HG03521 (cell line): ENCODE data around the gene TMPRSS2.

Source experiments
- ATAC-seq: cut with Tn5 transposase; IDR thresholded peaks from one replicate; pipeline ENCODE4 v1.9.1; 2021; ENCODE audit warnings: mild to moderate bottlenecking, moderate library complexity; ENCODE audit not compliant: unreplicated experiment

TMPRSS2 gene

DNA sequence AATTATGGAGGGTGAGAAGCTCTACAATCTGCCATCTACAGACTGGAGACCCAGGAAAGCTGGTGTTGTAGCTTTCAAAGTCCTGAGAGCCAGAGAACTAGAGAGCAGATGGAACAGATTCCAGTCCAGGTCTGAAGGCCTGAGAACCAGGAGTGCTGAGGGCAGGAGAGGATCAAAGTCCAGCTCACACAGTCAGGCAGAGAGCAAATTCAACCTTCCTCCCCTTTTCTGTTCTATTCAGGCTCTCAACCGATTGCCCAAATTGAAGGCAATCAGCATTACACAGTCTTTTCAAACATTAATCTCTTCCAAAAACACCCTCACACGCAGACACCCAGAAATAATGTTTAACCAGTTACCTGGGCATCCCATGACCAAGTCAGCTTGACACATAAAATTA is 2.5 kb upstream of the TMPRSS2 start:
- ATAC-seq = no peak

DNA sequence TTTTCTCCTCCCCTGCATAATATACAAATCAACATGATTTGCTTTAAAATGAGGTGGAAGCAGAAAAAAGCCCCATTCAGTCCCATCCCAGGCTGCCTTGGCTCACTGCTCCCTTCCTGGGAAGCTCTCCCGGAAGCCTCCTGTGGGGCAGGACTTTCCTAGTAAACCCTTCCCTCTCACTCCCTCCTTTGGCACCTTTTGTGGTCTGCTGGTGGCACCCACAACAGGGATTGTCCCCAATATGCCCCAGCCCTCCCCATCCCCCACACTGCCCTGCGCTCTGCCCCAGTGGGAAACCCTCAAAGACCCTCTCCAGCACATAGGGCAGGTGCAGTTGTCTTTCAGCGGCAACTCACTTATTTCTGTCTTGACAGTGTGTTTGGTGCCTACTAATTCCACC is 1.8 kb upstream of the TMPRSS2 start:
- ATAC-seq = no peak

DNA sequence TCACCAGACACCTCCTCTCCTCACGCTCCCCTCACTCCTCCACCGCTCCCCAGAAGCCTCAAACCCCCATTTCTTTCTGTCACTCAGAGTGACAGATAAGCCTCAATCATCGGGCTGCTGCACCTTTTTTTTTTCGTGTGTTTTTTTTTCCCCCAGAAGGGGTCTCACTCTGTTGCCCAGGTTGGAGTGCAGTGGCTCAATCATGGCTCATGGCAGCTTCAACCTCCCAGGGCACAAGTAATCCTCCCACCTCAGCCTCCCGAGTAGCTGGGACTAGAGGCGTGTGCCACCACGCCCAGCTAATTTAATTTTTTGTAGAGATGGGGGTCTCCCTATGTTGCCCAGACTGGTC is 1.2 kb upstream of the TMPRSS2 start:
- no peak for ATAC-seq

DNA sequence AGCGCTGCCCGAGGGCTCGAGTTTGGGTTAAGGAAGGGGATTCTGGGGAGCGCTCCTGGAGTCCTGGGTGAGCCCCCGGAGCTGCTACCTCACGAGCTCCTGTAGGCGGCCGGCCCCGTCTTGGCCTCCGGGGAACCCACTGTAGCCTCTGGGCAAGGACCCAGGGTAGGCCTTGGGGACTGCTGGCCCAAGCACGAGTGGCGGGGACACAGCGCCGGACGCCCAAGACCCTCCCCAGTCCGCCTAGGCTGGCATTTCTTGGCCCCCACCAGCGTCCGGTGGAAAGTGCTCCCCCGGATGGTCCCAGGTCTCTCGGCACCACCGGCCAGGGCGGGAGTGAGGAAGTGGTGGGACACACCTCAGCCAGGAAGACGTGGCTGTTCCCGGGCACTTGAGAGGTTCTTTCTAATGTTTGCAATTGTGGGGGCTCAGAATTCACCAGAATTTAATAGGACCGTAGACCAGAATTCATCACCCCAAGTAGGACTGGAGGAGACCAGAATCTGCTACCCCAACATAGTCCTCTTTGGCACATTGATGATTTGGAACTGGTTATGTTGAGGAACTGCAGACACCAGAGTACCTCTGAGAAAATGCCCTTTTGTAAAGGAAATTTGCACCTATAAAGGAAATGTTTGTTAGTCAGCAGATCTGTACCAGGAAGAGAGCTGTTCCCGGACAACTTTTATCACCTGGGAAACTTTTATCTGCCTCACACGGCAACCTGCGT is 622 bp upstream of the TMPRSS2 start:
- no peak for ATAC-seq

DNA sequence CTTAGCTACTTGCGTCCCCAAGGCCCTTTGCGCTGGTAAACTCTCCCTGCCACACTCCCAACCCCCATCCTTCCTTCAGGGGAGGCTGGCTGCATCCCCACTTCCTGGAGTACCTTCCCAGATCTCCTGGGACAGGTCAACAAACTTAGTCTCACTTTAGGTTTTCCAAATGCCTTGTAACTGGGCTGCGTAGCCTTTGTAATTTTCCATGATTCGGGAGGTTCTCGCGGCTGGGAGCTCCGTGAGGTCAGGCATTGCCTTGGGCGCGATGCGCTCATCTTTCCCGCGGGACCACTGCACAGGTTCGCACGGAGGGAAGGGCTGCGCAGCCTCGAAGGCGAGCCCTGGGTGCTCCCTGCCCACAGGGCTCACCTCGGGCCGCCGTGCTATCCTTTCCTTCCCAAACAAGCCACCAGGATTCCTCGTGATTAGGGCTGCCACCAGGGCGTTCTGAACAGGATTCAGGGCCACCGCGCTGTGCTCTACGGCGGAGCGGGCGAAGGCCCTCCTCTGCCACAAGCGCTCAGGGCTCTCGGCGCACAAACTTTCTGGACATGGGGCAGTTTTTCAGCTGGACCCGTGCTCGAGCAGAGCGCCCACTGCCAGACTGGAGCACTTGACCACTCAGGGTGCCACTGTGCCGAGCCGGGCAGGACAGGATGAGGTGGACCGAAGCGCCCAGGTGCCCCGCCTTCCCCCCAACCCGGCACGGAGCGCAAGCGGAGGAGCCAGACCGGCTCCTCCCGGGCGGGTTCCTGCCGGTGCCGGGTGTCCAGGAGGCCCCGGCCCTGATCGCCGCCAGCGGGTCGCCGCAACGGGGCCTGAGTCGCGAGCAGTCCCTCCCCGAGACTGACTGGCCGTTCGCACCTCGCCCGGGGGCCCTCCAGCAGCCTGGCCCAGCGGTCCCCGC is 1.1 kb downstream of the TMPRSS2 start:
- no peak for ATAC-seq

DNA sequence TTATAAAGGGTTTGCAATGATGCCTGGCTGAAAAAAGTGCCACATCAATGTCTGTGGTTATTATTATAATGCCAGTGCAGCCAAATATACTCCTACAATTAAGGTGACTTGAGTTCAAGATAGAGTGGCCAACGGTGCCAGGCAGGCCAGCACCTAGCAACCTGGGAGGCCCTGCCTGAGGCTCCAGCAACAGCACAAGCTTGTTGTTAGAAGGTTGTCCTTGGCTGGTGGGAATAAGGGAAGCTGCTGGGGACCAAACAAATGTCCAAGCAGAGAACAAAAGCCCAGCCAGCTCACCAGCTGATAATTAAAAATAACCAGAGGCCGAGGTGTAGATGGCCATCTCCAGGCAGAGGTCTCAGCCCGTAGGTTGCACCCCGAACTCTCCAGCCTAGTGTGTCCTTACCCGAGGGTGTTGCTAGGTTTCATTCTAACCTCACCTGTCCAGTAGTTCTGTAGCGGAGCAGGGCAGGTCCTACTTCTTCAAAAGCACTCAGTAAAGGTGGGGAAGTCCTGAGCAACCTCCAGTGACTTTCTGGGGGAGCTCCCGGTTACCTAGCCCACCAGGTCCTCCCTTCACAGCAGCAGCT is 1.9 kb downstream of the TMPRSS2 start:
- ATAC-seq = no peak

DNA sequence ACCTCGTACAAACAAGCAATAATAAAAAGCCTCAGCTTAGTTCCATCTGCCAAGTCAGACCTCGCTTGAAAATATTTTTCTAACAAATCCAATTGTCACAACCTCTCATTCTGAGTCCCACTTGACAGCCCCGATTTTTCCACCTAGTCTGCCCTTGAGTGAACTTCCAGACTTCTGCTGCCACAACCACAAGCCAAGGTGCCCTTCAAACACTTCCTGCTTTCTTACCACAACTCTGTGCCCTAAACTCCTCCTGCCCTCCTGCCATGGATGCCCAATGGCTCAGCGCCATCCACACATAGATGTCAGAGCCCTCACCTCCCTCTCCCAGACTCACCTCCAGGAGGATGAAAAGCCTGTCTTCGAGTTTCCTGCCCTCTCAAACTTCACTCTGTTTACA is 3.9 kb downstream of the TMPRSS2 start:
- no peak for ATAC-seq

DNA sequence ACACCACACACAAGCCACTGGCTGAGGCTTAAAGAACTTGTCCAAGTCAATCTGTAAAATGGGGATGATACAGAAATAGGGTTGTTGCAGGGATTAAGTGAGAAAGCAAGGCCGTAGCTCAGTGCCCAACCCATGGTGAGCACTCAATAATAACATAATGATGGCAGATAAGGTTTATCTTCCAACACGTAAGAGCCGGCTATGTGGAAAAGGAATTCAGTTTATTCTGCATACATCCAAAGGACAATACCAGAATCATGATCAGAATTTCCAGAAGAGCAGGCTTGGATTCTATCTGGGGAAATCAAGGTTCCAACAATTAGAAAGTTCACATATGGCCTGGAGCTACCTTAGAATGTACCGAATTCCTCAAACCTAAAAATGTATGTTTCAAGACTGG is 4.6 kb downstream of the TMPRSS2 start:
- ATAC-seq = no peak

DNA sequence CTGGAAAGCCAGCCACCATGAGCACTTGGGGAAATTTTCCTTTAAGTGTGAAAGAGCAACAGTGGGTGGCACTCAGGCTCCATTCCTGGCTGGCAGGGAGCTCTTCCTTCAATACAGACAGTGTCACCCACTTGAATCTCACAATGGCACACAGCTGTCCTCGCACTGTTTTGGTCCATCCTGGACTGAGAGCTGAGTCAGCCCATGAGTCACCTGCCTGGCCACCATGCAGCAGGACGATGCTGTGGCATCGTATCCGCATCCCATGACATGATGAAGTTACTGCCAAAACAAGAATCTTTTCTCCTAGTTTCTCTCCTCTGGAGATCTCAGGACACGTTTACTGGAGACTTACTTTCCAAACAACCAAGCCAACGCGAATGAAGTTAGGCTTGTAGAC is 6.0 kb downstream of the TMPRSS2 start:
- ATAC-seq = no peak

DNA sequence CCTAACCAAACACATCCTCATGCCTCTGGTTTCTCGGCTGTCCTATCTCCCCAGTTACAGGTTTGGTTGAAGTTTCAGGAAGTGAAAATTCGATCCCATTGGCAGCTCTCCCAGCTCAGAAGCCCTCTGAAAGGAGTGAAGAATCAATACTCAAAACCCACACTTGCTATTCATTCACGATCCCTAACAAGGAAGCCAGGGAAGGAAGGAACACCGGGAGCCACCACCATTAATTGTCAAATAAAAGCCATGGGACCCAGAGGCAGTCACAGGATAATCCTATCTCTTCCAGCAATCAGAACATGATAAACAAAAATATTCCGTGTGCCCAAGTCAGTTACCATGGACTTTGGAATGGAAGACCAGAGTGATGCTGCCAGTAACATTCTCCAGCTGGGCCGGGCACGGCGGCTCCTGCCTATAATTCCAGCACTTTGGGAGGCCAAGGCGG is 7.0 kb downstream of the TMPRSS2 start:
- ATAC-seq = no peak

DNA sequence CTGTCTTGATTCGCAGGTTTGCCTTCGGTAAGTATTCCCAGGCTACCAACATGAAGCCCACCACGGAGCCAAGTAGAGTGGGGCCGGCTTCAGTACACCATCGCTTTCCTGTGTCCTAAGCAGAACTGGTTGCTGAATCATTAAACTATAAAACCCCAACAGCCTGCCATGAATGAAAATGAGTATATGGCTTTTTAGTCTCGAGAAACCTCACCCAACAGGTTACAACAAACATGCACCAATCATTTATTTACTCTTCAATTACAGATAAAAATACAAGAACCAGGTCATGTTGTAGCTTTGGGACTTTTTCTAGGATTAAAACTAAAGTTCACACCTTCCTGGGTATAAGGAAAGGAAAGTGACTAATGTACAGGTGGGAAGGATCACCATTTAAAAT is 7.6 kb downstream of the TMPRSS2 start:
- ATAC-seq = no peak

DNA sequence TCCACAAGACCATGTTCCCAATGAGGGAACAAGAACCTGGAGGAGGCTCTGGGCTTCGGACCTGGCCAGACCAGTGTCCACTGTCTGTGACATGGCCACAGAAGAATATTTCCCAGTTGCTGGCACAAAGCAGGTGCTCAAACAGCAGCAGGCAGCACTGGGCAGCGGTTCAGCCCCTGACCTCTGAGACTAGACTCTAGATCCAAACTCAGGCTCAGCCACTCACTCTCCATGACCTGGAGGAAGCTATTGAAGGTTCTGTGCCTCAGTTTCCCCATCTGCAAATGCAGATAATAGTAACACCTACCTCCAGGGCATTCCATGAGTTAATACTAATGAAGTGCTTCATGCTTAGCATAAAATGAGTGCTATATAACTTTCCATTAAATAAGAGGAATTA is 8.0 kb downstream of the TMPRSS2 start:
- no peak for ATAC-seq

DNA sequence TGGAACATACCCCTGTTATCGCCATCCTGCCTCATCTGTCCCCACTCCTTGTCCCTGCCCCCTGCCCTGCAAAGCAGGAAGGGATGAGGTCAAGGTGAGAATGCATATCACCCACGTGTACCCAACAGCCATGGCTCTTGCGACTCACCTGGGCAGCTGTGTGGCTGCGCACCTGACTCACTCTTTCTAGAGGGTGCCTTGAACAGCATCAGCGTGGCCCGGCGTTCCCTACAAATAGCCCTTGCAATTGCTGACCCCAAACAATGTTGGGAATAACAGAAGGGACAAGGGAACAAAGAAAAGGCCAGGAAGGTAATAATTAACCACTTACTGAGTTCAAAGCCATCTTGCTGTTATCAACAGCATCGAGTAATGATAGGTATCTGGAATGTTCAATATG is 10.2 kb downstream of the TMPRSS2 start:
- no peak for ATAC-seq

DNA sequence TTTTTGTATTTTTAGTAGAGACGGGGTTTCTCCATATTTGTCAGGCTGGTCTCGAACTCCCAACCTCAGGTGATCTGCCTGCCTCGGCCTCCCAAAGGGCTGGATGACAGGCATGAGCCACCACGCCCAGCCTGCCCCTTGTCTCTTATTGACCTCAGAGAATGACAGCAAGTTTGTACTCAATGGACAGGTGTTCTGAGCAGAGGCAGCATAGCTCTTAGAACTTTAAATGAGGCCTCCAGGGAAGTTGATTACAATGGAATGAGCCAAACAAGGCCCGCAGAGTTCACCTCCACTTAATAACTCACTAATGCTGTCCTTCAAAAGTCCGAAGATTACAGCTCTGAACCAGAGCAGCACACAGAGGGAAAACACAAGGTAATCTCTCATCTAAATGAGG is 10.9 kb downstream of the TMPRSS2 start:
- ATAC-seq = no peak

DNA sequence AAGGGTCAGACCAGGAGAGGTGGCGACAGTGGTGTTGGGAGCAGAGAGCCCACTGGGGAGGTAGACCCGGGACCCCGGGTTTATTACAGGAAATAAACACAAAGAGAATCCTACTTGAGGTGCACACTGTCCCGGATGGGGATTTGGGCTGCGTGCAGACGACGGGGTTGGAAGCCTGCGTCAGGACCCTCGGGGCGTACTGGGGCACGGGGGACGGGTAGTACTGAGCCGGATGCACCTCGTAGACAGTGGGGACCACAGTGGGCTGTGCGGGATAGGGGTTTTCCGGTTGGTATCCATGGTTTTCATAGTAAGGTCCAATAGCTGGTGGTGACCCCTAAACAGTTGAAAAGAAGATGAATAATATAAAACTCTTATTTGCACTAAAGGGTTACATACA is 13.7 kb downstream of the TMPRSS2 start:
- no peak for ATAC-seq

DNA sequence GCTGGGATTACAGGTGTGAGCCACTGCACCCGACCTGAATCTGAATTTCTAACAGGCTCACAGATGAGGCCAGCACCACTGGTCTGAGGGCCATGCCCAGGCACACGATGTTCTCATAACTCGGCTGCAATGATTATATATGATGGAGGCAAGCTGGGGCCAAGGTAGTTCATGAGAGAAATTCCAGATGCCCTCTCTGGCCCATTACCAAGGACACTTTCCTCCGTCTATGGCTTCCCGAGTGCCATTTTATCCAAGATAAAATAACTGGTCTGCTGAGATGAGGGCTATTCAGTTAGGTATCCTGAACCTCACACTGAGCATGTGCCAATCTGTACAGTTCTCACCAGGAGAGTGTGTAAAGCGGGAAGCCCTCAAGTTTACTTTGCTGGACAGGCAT is 16.5 kb downstream of the TMPRSS2 start:
- ATAC-seq = no peak

DNA sequence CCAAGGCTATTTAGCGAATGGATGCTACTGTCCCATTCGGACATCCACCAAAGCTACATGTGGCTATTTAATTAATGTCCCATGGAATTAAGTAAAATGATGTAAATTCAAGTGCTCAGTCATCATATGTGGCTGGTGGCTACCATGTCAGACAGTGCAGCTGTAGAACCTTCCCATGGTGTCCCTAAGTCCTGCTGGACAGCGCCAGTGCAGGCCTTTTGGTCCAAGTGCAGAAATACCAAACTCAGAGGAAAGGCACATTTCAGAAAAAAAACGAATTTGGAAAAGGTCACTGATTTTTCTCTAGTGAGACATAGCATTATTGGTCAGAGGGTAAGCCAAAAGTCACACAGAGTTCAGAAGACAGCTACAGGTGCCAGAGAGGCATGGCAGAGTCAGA is 17.6 kb downstream of the TMPRSS2 start:
- ATAC-seq = no peak

DNA sequence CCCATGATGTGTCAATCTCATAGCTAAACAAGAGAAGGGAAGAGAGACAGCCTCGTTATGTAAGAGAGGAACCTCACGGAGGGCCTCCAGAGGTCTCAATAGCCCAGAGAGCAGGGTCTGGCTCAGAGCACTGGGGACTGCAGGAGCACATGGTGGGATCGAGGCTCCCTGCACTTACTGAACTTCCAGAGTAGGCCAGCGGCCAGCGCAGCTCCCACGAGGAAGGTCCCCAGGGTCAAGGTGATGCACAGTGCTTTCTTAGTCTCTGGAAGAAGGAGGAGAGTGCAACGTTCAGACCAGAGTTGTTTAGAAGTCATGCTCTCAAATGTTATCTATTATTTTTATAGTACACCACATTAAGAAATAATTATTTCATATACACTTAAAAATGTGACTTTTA is 18.6 kb downstream of the TMPRSS2 start:
- ATAC-seq = no peak

DNA sequence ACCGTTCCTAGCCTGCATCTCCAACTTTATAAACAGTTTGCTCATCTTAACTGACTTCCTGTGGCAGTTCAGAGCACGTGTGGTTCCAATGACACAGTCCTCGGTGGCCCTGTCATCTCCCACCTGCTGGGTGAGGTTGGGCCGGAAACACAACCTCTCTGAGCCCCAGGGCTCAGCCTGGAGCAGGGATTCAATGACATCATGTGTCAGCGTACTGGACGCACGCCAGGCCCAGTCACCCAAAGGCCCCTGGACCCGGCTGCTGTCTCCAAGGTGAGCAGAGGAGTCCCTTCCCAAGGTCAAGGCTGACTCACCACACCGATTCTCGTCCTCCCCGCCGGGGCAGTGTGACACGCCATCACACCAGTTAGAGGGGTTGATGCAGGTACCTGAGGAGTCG is 19.9 kb downstream of the TMPRSS2 start:
- ATAC-seq = no peak

DNA sequence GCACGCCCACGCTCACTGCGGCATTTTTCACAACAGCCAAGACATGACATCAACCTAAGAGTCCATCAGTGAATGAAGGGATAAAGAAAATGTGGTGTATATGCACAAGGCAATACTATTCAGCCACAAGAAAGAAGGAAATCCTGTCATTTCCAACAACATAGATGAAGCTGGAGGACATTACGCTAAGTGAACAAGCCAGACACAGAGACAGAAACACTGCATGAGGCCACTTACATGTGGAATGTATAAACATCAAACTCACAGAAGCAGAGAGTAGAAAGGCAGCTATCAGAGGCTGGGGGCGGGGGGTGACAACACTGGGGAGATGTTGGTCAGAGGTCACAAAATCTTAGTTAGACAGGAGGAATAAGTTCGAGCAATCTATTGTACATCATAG is 20.9 kb downstream of the TMPRSS2 start:
- no peak for ATAC-seq

DNA sequence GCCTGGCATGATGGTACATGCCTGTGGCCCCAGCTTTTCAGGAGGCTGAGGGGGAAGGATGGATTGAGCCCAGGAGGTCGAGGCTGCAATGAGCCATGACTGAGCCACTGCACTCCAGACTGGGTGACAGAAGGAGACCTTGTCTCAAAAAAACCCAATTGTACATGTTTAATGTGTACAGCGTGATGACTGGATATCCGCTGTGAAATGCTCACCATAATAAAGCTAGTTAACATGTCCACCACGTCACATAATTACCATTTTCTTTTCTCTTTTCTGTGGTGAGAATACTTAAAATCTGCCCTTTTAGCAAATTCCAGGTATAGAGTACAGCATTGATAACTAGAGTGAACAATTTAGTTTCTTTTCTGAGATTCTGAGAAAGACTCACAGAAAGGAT is 24.0 kb downstream of the TMPRSS2 start:
- ATAC-seq = no peak

DNA sequence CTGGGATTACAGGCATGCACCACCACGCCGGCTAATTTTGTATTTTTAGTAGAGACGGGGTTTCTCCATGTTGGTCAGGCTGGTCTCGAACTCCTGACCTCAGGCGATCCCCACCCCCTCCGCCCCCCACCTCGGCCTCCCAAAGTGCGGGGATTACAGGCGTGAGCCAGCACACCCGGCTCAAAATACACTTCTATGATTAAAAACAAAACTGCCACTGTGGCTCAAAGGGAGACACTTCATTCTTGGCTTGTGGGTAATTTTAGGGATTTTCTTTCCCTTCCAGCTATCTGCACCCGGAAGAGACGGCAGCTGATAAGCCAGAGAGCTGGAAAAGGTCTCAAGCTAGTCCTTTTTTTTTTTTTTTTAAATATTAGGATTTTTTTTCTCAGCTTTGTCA is 24.5 kb downstream of the TMPRSS2 start:
- no peak for ATAC-seq
